Gastroesophageal sphincter (tissue), 4 donors: ENCODE measurements around the gene ARHGAP26. TPM values are rescaled to one million over a fixed set of nuclear protein-coding genes. Genes with fewer than 3 reads are reported as not detected.

Experiments
- ATAC-seq: fragments of 150-250 bp; one replicate; pipeline ENCODE4 v1.9.1; 2016; ENCODE audit warnings: mild to moderate bottlenecking, moderate library complexity
- H3K27ac ChIP-seq, 4 donors: fragments of 200-600 bp; sonication (generic) in 3 of 4; 1 replicate in 3 of 4; 2 replicates in 1 of 4; pipeline ENCODE4 v1.5.1; 2016 to 2019
- H3K27me3 ChIP-seq: fragments of 200-600 bp; sonication (generic); one replicate; pipeline ENCODE4 v1.5.1; 2019
- H3K36me3 ChIP-seq, 2 donors: fragments of 200-600 bp; sonication (generic); one replicate each; pipeline ENCODE4 v1.5.1; 2019; ENCODE audit warnings: control low read depth in 1 of 2
- H3K4me1 ChIP-seq, 3 donors: fragments of 200-600 bp; sonication (generic); 1 replicate in 2 of 3; 2 replicates in 1 of 3; pipeline ENCODE4 v1.5.1; 2016 to 2019; ENCODE audit warnings: control low read depth in 2 of 3
- H3K4me3 ChIP-seq, 2 donors: fragments of 200-600 bp; sonication (generic); one replicate each; pipeline ENCODE4 v1.5.1; 2019; ENCODE audit warnings: mild to moderate bottlenecking in 1 of 2, moderate library complexity in 1 of 2
- H3K9me3 ChIP-seq, 3 donors: fragments of 200-600 bp; sonication (generic); one replicate each; pipeline ENCODE4 v1.5.1; 2017 to 2019; ENCODE audit warnings: control low read depth in 2 of 3
- CTCF ChIP-seq, 4 experiments: fragments of 200-600 bp in 2 of 4; fragments of 450-650 bp in 2 of 4; sonication (generic) in 1 of 4; IDR thresholded peaks; one replicate each; pipeline ENCODE4 v1.5.1; 2017 to 2019; ENCODE audit warnings: antibody characterized with exemption in 4 of 4, mild to moderate bottlenecking in 2 of 4, moderate library complexity in 2 of 4
- EP300 ChIP-seq: sonication (generic); formaldehyde crosslinking; IDR thresholded peaks from one replicate; pipeline ENCODE4 v1.6.1; 2017; ENCODE audit warnings: antibody characterized with exemption, mild to moderate bottlenecking
- POLR2A ChIP-seq, 2 donors: fragments of 450-650 bp; IDR thresholded peaks; one replicate each; pipeline ENCODE4 v1.6.1; 2017; ENCODE audit warnings: antibody characterized with exemption in 2 of 2, mild to moderate bottlenecking in 2 of 2, moderate library complexity in 1 of 2
- POLR2AphosphoS5 ChIP-seq: sonication (generic); formaldehyde crosslinking; IDR thresholded peaks from one replicate; pipeline ENCODE4 v1.6.1; 2017; ENCODE audit warnings: antibody characterized with exemption
- WGBS, 2 donors: methylation state at CpG; one replicate each; pipeline ENCODE4 v1.1.5; 2018; ENCODE audit warnings: low coverage in 1 of 2; 5-methylcytosine and 5-hydroxymethylcytosine counted together
- total RNA-seq, 4 donors: library from RNA; depleted of rRNA; stranded (reverse); fragments of >200 nt; gene quantifications; one replicate each; pipeline ENCODE4 v1.1.0, GENCODE V29; 2016

Gene ARHGAP26
- total RNA-seq, 4 donors from 2014 or later = 15.2 to 41.7 (median 31.7) TPM

GRCh38 chr5:142851731-142852130, 81.6 kb downstream of the ARHGAP26 start:
- Histone ChIP-seq H3K36me3 (no peaks in the 10 kb centered on the region), H3K4me1 (peaks cover 0 to 39% (median 0%) of the 10 kb centered on the region in 3 donors), H3K4me3 (no peak overlapping the region), H3K27ac (no peak overlapping the region), H3K9me3 (no peaks in the 10 kb centered on the region), H3K27me3 (no peaks in the 10 kb centered on the region)
- no peak for ATAC-seq
- 88% methylated on average over 4 of the region's 4 CpGs; no CpG with 5 or more reads in 1 of the 2 donors for WGBS, 2 donors
- TF ChIP-seq CTCF (IDR thresholded peaks at IDR 0.05) (no peak), POLR2AphosphoS5 (no peak), EP300 (no peak), POLR2A (IDR thresholded peaks at IDR 0.05) (no peak)

GRCh38 chr5:142852416-142853198, 82.4 kb downstream of the ARHGAP26 start:
- TF ChIP-seq POLR2A (IDR thresholded peaks at IDR 0.05) (no peak), CTCF (IDR thresholded peaks at IDR 0.05) (no peak), POLR2AphosphoS5 (no peak), EP300 (no peak)
- ATAC-seq = no peak
- no peaks in the 10 kb centered on the region for H3K36me3 ChIP-seq
- no peak overlapping the region for H3K27ac ChIP-seq
- H3K4me3 ChIP-seq = no peak overlapping the region
- 59 to 83% methylated on average over 7 to 8 of the region's 8 CpGs for WGBS, 2 donors
- no peaks in the 10 kb centered on the region for H3K9me3 ChIP-seq
- H3K4me1 ChIP-seq = peaks cover 0 to 39% (median 0%) of the 10 kb centered on the region in 3 donors
- no peaks in the 10 kb centered on the region for H3K27me3 ChIP-seq

GRCh38 chr5:142853682-142854081, 83.5 kb downstream of the ARHGAP26 start:
- no peaks in the 10 kb centered on the region for H3K9me3 ChIP-seq
- ATAC-seq = no peak
- H3K27ac ChIP-seq = no peak overlapping the region
- peaks cover 0 to 45% (median 0%) of the 10 kb centered on the region in 3 donors for H3K4me1 ChIP-seq
- no peaks in the 10 kb centered on the region for H3K27me3 ChIP-seq
- 75 to 76% methylated on average over 3 to 4 of the region's 4 CpGs for WGBS, 2 donors
- no peak overlapping the region for H3K4me3 ChIP-seq
- TF ChIP-seq POLR2A (IDR thresholded peaks at IDR 0.05) = no peak
- TF ChIP-seq POLR2AphosphoS5 = no peak
- TF ChIP-seq EP300 = no peak
- H3K36me3 ChIP-seq = no peaks in the 10 kb centered on the region

GRCh38 chr5:142856269-142856782, 86.1 kb downstream of the ARHGAP26 start:
- Histone ChIP-seq H3K9me3 (no peaks in the 10 kb centered on the region), H3K27ac (no peak overlapping the region), H3K36me3 (no peaks in the 10 kb centered on the region), H3K4me3 (no peak overlapping the region), H3K27me3 (no peaks in the 10 kb centered on the region), H3K4me1 (peaks cover 5 to 66% (median 10%) of the 10 kb centered on the region in 3 donors)
- WGBS, 2 donors = 88 to 93% methylated on average over 2 to 6 of the region's 6 CpGs
- TF ChIP-seq CTCF (IDR thresholded peaks at IDR 0.05) (no peak), EP300 (no peak), POLR2AphosphoS5 (no peak)
- ATAC-seq = no peak

- H3K36me3 ChIP-seq = no peaks in the 10 kb centered on the region
- H3K4me3 ChIP-seq = no peak overlapping the region
- WGBS, 2 donors = 5 to 16% methylated on average over 3 of the region's 4 CpGs
- ATAC-seq = no peak
- no peaks in the 10 kb centered on the region for H3K27me3 ChIP-seq
- peak overlapping the region in 1 of 4 donors; percentile 11 for H3K27ac ChIP-seq
- H3K4me1 ChIP-seq = peaks cover 10 to 66% (median 13%) of the 10 kb centered on the region in 3 donors
- H3K9me3 ChIP-seq = no peaks in the 10 kb centered on the region
- TF ChIP-seq EP300 (no peak), POLR2A (IDR thresholded peaks at IDR 0.05) (no peak), CTCF (IDR thresholded peaks at IDR 0.05) (no peak), POLR2AphosphoS5 (no peak)
Measured at GRCh38 chr5:142857405-142857804, 87.2 kb downstream of the ARHGAP26 start.
